ENCODE measurements around the gene LAMP2. TPM values are rescaled to one million over a fixed set of nuclear protein-coding genes. Genes with fewer than 3 reads are reported as not detected.
A peak's percentile ranks its signal among the peaks of the same experiment; 100 is the strongest.
"Not testable (repeated sequence)": the region's sequence is repeated elsewhere in the genome, so short reads cannot be mapped to it uniquely, and the experiment has no call there.

LAMP2 gene
- total and polyA plus RNA-seq, 8 donors, result 2.6 to 153 (median 33.6) TPM

GRCh38 chrX:120512627-120513026, 43.5 kb upstream of the LAMP2 start:
- H3K36me3 ChIP-seq, result no peaks in the 10 kb centered on the region
- H3K27ac ChIP-seq, result peak overlapping the region in 4 of 5 donors; percentile 17 to 61 (median 49)
- WGBS, 5 donors, result 9 to 56% (median 42%) methylated on average over 2 of the region's 2 CpGs
- peaks cover 0 to 7% (median 0%) of the 10 kb centered on the region in 4 donors for H3K4me1 ChIP-seq
- H3K4me3 ChIP-seq, result no peak overlapping the region
- no peaks in the 10 kb centered on the region for H3K9me3 ChIP-seq
- H3K27me3 ChIP-seq, result no peaks in the 10 kb centered on the region
- peak in 1 of 2 donors; percentile 59 for DNase-seq
- intact Hi-C loops (cut with DNase I; ENCODE audit: low total_unique reads), result no loop called here
- TF ChIP-seq CTCF (IDR thresholded peaks at IDR 0.05) (no peak), POLR2AphosphoS5 (IDR thresholded peaks at IDR 0.05) (peak in 1 of 3 donors; percentile 12), POLR2A (IDR thresholded peaks at IDR 0.05) (no peak), EP300 (IDR thresholded peaks at IDR 0.05) (no peak)

GRCh38 chrX:120512222-120512621, 43.1 kb upstream of the LAMP2 start:
- H3K27ac ChIP-seq, result peak overlapping the region in 2 of 5 donors; percentile 49 to 61
- H3K36me3 ChIP-seq, result no peaks in the 10 kb centered on the region
- DNase-seq, result no peak
- no peak overlapping the region for H3K4me3 ChIP-seq
- H3K9me3 ChIP-seq, result no peaks in the 10 kb centered on the region
- peaks cover 0 to 7% (median 0%) of the 10 kb centered on the region in 4 donors for H3K4me1 ChIP-seq
- H3K27me3 ChIP-seq, result no peaks in the 10 kb centered on the region
- WGBS, 5 donors, result 25 to 62% (median 41%) methylated on average over 3 of the region's 3 CpGs
- intact Hi-C loops (cut with DNase I; ENCODE audit: low total_unique reads), result no loop called here
- TF ChIP-seq POLR2A (IDR thresholded peaks at IDR 0.05), result no peak
- TF ChIP-seq EP300 (IDR thresholded peaks at IDR 0.05), result no peak
- TF ChIP-seq CTCF (IDR thresholded peaks at IDR 0.05), result no peak
- no peak for TF ChIP-seq POLR2AphosphoS5 (IDR thresholded peaks at IDR 0.05)

- 58 to 100% (median 74%) methylated on average over 1 of the region's 1 CpG for WGBS, 5 donors
- Histone ChIP-seq H3K36me3 (no peaks in the 10 kb centered on the region), H3K9me3 (no peaks in the 10 kb centered on the region), H3K4me1 (no peaks in the 10 kb centered on the region), H3K4me3 (no peak overlapping the region), H3K27me3 (no peaks in the 10 kb centered on the region), H3K27ac (no peak overlapping the region)
- no peak for TF ChIP-seq EP300 (IDR thresholded peaks at IDR 0.05)
- TF ChIP-seq POLR2A (IDR thresholded peaks at IDR 0.05), result no peak
- TF ChIP-seq CTCF (IDR thresholded peaks at IDR 0.05), result no peak
- TF ChIP-seq POLR2AphosphoS5 (IDR thresholded peaks at IDR 0.05), result no peak
- intact Hi-C loops (cut with DNase I; ENCODE audit: low total_unique reads), result no loop called here
- DNase-seq, result no peak
These were observed 35.5 kb upstream of the LAMP2 start for GRCh38 chrX:120504569-120504968.

GRCh38 chrX:120499301-120500072, 30.4 kb upstream of the LAMP2 start:
- H3K27ac ChIP-seq, result no peak overlapping the region
- no peaks in the 10 kb centered on the region for H3K36me3 ChIP-seq
- no peaks in the 10 kb centered on the region for H3K27me3 ChIP-seq
- H3K9me3 ChIP-seq, result no peaks in the 10 kb centered on the region
- TF ChIP-seq POLR2AphosphoS5 (IDR thresholded peaks at IDR 0.05), result no peak
- no peak for TF ChIP-seq EP300 (IDR thresholded peaks at IDR 0.05)
- TF ChIP-seq CTCF (IDR thresholded peaks at IDR 0.05), result no peak
- no peak for TF ChIP-seq POLR2A (IDR thresholded peaks at IDR 0.05)
- WGBS, 5 donors, result 48 to 63% (median 59%) methylated on average over 4 of the region's 4 CpGs
- H3K4me3 ChIP-seq, result no peak overlapping the region
- H3K4me1 ChIP-seq, result peaks cover 0 to 3% (median 0%) of the 10 kb centered on the region in 4 donors
- intact Hi-C loops (cut with DNase I; ENCODE audit: low total_unique reads), result no loop called here
- DNase-seq, result peak in 1 of 2 donors; percentile 3

- DNase-seq; H3K27ac ChIP-seq; H3K4me1 ChIP-seq; H3K36me3 ChIP-seq; H3K4me3 ChIP-seq; H3K9me3 ChIP-seq; H3K27me3 ChIP-seq; intact Hi-C loops (cut with DNase I; ENCODE audit: low total_unique reads): not testable (repeated sequence)
- WGBS, 5 donors, result 87 to 100% (median 94%) methylated on average over 2 of the region's 2 CpGs
These were observed 21.0 kb upstream of the LAMP2 start for GRCh38 chrX:120490119-120490518.

Data from stomach (tissue), 9 donors.